ENCODE measurements around the gene ZNF777.

The ZNF777 gene

GRCh38 chr7:149476791-149477190 lies 15.9 kb upstream of the ZNF777 start:
- DNase-seq (ENCODE audit: low read depth), result no peak

DNA sequence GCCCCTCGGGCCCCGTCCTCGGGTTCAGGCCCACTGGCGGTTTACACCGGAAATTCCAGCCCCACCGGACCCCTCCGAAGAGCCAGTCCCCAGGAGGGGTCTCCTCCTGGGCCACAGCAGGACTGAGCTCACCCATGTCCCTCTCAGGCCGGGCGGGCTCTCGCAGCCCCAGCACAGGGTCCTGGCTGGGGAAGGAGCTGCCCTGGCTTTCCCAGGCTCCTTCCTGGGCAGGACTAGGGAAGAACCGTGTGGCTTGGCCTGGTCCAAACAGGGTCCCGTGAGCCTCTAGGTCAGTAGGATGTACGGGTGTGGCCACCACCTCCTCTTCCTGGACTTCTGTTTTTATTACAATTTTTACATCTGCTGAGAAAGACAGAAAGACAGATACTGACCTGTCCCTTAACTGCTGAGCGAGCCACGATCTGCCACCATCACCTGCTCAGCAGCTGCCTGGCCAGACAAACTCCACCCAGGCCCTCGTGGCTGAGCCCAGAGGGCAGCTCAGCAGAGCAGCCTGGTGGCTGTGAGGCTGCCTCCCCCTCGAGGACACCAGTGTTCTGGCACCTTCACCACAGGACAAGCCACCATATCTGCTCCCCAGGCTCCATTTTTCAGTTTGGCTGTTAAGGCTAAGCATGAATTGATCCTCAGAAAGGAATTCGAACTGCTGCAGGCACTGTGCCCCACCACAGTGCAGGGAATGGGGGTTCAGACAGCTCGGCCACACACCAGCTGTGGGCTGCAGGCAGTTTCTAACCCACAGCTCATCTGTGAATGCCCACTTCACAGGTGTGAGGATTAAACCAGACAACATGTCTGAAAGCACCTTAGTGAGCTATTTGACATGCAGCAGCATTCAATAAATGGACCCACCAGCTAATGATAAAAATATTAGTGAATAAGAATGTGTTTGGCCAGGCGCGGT lies 14.5 kb upstream of the ZNF777 start:
- DNase-seq (ENCODE audit: low read depth), result no peak

- no peak for DNase-seq (ENCODE audit: low read depth)
Measured at GRCh38 chr7:149474309-149475120, 13.7 kb upstream of the ZNF777 start.

- no peak for DNase-seq (ENCODE audit: low read depth)
Measured at GRCh38 chr7:149473251-149473650, 12.4 kb upstream of the ZNF777 start.

DNA sequence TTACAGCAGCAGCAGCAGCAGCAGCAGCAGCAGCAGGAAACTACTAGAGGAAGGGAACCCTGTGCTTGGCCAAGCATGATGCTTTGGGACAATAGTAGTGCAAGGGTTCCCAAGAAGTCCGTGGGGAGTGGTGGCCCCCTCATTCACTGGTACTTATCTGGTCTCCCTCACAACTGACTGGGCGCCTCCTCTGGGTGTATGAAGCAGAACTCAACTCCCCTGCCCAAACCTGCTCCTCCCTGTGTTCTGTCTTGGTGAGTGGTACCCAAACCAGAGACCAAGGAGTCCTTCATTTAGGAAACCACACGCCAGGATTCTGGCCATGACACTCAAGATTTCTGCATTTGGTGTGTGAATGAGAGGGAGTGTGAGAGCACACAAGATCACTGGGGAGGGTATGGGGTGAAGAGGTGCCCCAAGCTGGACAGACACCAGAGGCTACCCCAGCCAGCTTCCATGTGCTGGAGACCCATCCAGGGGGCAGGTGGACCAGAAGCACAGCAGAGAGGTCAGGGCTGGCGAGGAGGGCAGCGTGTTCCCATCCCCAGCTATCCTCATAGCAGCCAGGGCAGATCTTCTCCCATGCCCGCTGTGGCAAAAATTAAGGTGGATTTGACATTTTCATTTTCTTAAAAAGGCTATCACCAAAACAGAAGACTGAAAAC lies 10.6 kb upstream of the ZNF777 start:
- DNase-seq (ENCODE audit: low read depth), result no peak

DNA sequence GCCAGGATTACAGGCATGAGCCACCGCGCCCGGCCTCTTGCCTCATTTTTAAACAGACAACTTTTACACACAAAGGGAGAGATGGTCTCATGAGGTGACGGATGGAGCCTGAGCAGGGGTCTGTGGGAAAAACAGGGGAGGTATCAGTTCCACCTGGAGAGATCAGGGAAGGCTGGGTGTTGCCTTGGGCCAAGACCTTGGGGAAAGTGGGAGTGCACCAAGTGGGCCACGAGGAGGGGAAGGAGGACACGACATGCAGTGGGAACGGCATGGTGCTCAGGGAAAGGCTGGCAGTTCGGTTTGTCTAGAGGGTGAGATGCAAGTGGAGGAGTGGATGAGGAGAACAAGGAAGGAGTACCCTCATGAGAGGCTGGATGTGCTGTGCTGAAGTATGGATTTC lies 8.9 kb upstream of the ZNF777 start:
- DNase-seq (ENCODE audit: low read depth), result no peak

DNA sequence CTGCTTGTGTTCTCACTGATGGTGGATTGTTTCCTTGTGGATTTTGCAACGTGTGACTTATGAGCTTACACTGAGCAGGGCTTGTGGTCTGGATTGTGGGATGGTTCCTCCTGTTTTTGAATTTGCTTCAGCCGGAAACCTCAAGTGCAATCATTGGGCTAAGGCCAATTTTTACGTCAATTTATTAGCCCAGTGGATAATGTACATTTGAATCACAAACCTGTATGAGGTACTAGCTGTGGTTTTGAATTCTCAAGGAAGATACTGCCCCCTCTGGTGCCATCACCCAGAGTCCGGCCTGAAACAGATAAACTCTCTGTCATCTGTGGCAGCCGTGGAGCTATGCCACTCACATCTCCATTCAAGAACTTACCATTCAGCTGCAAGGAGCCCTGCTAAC lies 7.3 kb upstream of the ZNF777 start:
- DNase-seq (ENCODE audit: low read depth), result no peak

GRCh38 chr7:149467321-149467859 lies 6.5 kb upstream of the ZNF777 start:
- DNase-seq (ENCODE audit: low read depth), result no peak

GRCh38 chr7:149466364-149466763 lies 5.5 kb upstream of the ZNF777 start:
- DNase-seq (ENCODE audit: low read depth), result no peak

DNA sequence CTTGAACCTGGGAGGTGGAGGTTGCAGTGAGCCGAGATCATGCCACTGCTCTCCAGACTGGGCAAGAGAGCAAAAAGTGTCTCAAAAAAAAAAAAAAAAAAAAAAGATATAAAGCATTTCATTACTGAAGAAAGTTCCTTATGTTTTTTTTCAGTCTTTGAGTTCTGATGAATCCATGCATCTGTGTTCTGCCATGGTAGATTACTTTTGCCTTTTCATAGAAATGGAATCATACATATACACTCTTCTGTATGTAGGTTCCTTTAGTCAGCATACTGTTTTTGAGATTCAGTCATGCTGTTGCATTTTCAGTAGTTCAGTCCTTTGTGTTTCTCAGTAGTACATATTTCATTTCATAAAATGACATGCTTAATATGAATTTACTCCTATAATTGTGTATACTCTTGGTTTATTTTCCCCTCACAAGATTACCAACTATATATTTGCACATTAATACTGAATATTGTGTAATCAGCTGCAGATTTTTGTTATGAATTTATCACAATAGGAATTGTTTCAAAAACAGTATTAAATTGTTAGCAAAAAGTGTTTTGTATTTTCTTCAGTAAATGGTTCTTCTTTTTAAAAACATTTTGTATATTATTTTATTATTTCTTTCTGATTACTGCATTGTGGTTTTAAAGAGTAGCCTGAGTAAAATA lies 2.8 kb upstream of the ZNF777 start:
- no peak for DNase-seq (ENCODE audit: low read depth)

GRCh38 chr7:149462101-149462520 lies 1.2 kb upstream of the ZNF777 start:
- DNase-seq (ENCODE audit: low read depth), result no peak

DNA sequence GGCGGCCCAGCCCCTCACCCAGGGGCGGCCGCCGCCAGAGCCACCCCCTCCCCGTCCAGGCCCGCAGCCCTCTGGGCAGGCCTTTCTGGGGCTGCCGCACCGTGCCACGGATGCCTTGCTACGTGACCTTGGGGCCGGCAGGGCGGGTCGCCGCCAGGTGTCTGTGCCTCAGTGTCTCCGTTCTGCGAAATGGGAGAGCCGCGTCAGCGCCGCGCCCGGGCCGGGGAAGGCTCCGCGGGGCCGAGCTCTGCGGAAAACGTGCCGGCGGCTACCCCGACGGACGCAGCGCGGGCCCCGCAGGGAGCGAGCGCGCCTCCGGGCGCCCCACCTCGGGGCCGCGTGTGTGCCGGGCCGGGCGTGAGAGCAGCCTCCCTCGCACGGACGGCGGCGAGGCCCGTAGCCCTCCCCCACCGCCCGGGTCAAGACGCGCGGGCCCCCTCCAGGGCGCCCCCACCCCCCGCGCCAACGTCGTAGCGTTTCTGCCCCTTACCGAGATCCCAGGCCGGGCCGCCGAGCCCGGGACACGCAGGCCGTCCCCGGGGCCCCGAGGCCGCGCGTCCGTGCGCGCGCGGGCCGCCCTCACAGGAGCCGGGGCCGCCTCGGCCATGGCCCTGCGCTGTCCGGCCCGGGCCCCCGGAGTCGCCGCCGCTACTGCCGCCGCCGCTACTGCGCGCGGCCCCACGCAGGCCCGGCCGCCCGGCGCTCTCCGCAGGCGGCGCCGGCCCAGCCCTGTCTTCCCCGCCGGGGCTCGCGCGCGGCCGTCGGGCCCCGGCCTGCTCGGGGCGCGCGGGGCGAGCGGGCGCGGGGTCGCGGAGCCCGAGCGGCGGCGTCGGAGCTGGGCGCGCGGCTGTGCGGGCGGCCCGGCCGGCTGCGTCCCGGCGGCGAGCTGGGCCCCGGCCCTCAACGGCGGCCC lies 1.1 kb downstream of the ZNF777 start:
- DNase-seq (ENCODE audit: low read depth), result peak; percentile 37

DNA sequence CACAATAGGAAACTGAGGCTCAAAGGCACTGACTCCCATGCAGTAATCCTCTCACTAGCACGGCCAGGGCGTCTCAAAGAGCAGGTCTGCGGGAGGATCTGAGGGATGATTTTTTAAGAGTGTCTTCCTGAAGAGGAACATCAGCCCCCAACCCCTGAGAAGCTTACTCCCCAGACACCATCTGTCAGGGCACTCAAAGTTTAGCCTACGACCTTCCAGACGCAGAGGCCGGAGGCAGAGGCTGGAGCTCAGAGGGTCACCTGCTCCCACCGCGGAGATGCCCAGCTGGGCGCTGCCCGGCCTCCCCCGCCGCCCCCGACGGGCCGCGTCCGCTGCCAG lies 1.7 kb downstream of the ZNF777 start:
- peak; percentile 4 for DNase-seq (ENCODE audit: low read depth)

DNA sequence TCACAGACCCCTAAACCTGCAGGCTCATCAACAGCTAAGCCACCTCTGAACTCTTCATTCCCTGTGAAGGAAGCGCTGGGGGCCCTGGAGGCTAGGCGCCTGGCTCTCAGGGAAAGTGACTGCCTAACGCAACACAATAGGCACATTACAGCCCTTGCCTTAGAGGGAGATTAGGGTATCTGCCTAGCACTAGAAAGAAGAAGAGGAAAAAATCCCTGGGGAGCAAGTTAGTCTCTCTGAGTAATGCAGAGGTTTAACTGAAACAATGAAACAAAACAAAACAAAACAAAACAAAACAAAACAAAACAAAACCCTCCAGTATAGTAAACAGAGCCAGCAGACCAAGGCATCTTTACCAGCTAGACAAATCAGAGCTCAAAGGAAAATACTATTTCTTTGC lies 2.6 kb downstream of the ZNF777 start:
- no peak for DNase-seq (ENCODE audit: low read depth)

GRCh38 chr7:149457766-149458165 lies 3.1 kb downstream of the ZNF777 start:
- DNase-seq (ENCODE audit: low read depth), result no peak

- DNase-seq (ENCODE audit: low read depth), result peak; percentile 62
Measured at GRCh38 chr7:149456506-149457421, 4.1 kb downstream of the ZNF777 start.

- DNase-seq (ENCODE audit: low read depth), result no peak
Measured at GRCh38 chr7:149455175-149455950, 5.5 kb downstream of the ZNF777 start.

DNA sequence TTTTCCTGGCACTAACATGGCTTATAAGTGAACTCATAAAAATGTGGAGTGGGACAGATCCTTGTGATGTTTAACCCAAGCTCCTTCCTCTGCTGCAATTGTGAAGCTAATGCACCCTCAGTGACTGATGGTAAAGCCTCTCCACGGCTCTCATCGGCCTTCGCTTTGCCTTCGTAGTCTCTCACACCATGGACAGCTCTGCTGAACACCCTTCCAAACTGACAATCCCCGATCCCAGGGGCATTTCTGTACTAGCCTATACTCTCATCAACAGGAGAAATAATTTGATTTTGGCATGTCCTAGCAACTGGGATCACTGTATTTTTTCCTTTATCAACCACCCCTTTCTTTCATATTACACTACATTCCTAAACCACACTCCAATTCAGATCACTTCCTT lies 6.1 kb downstream of the ZNF777 start:
- DNase-seq (ENCODE audit: low read depth), result no peak

DNA sequence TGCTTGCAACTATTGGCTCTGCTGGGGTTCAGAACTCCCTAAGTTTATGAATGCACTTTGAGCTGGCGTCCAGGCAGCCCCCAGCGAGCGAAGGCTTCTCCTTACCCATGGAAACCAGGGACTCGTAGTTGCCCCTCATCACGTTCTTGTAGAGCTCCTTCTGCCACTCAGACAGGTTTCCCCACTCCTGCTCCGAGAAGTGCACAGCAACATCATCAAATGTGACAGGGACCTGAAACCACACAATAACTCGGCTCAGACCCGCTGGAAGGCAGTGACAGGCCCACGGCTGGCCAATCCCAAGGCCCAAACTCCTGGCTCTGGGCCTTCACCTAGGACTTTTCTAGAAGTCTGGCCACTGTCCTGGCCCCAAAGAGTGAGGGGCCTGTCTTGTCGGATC lies 6.9 kb downstream of the ZNF777 start:
- DNase-seq (ENCODE audit: low read depth), result no peak
